HEK293 (cell line): ENCODE measurements around the gene TSHZ2.

ENCODE experiments used
- CTCF ChIA-PET: fragments of 350-600 bp; formaldehyde crosslinking; extraction: SDS; loops from one replicate; lab custom pipeline; 2021; ENCODE audit warnings: antibody characterized with exemption; lab: Yijun Ruan, JAX
- POLR2A ChIA-PET: fragments of 300-600 bp; formaldehyde crosslinking; extraction: SDS; loops from one replicate; lab custom pipeline; 2020; ENCODE audit warnings: antibody characterized with exemption, inconsistent platforms; lab: Yijun Ruan, JAX
- H3K27ac ChIP-seq: fragments of 200-500 bp; sonication (Bioruptor generic); 2 replicates; pipeline ENCODE4 v1.5.1; 2014; ENCODE audit warnings: low read depth, low read length, control low read depth, inconsistent platforms; ENCODE audit errors: extremely low read depth
- H3K36me3 ChIP-seq, 2 experiments: fragments of 200-500 bp in 1 of 2; sonication (Bioruptor generic) in 1 of 2; 1 replicate in 1 of 2; 2 replicates in 1 of 2; pipeline ENCODE4 v1.5.1; 2014 to 2017; ENCODE audit warnings: inconsistent platforms in 2 of 2, low read length in 2 of 2; ENCODE audit not compliant: control insufficient read depth in 2 of 2, insufficient read depth in 1 of 2
- H3K4me1 ChIP-seq: fragments of 200-500 bp; sonication (Bioruptor generic); 2 replicates; pipeline ENCODE4 v1.5.1; 2014; ENCODE audit warnings: mild to moderate bottlenecking, low read length, inconsistent platforms; ENCODE audit not compliant: control insufficient read depth, insufficient read depth
- H3K4me3 ChIP-seq: 2 replicates; pipeline ENCODE4 v1.5.1; 2011; ENCODE audit warnings: low read depth, mild to moderate bottlenecking, control low read depth, low read length, moderate library complexity
- H3K9me3 ChIP-seq: fragments of 200-500 bp; sonication (Bioruptor generic); 2 replicates; pipeline ENCODE4 v1.5.1; 2014; ENCODE audit warnings: low read depth, low read length, inconsistent platforms; ENCODE audit not compliant: control insufficient read depth, insufficient read depth
- HIC1 ChIP-seq: fragments of 450-650 bp; formaldehyde crosslinking; IDR thresholded peaks from 2 replicates; pipeline ENCODE4 v1.5.1; 2016; ENCODE audit warnings: missing biosample characterization, missing genetic modification characterization
- HOXD13 ChIP-seq: sonication (generic); formaldehyde crosslinking; IDR thresholded peaks from 2 replicates; pipeline ENCODE4 v1.8.0; 2022; ENCODE audit warnings: missing genetic modification reagents, borderline replicate concordance
- KLF10 ChIP-seq: fragments of 450-650 bp; IDR thresholded peaks from 2 replicates; pipeline ENCODE4 v1.5.1; 2018; ENCODE audit warnings: missing biosample characterization, mild to moderate bottlenecking, missing genetic modification characterization
- REST ChIP-seq: fragments of 450-650 bp; formaldehyde crosslinking; IDR thresholded peaks from 2 replicates; pipeline ENCODE4 v1.5.1; 2016; ENCODE audit warnings: missing biosample characterization, missing genetic modification characterization
- TRIM28 ChIP-seq: IDR thresholded peaks from 2 replicates; pipeline ENCODE4 v1.6.1; 2011; ENCODE audit warnings: low read length, control low read depth, borderline replicate concordance
- ZBTB17 ChIP-seq: fragments of 450-650 bp; formaldehyde crosslinking; IDR thresholded peaks from 2 replicates; pipeline ENCODE4 v1.5.1; 2016; ENCODE audit warnings: missing biosample characterization, missing genetic modification characterization
- ZBTB6 ChIP-seq: fragments of 450-650 bp; formaldehyde crosslinking; IDR thresholded peaks from 2 replicates; pipeline ENCODE4 v1.5.1; 2017; ENCODE audit warnings: missing biosample characterization, missing genetic modification characterization
- ZNF133 ChIP-seq: fragments of 450-650 bp; formaldehyde crosslinking; IDR thresholded peaks from 2 replicates; pipeline ENCODE4 v1.5.1; 2016; ENCODE audit warnings: missing biosample characterization, missing genetic modification characterization
- ZNF169 ChIP-seq: fragments of 450-650 bp; formaldehyde crosslinking; IDR thresholded peaks from 2 replicates; pipeline ENCODE4 v1.5.1; 2016; ENCODE audit warnings: missing biosample characterization, missing genetic modification characterization
- ZNF214 ChIP-seq: fragments of 450-650 bp; formaldehyde crosslinking; IDR thresholded peaks from 2 replicates; pipeline ENCODE4 v1.5.1; 2017; ENCODE audit warnings: missing biosample characterization, mild to moderate bottlenecking, missing genetic modification characterization, borderline replicate concordance
- ZNF473 ChIP-seq: fragments of 450-650 bp; formaldehyde crosslinking; IDR thresholded peaks from 2 replicates; pipeline ENCODE4 v1.5.1; 2017; ENCODE audit warnings: missing biosample characterization, missing genetic modification characterization
- ZNF488 ChIP-seq: fragments of 450-650 bp; formaldehyde crosslinking; IDR thresholded peaks from 2 replicates; pipeline ENCODE4 v1.5.1; 2016; ENCODE audit warnings: missing biosample characterization, missing genetic modification characterization
- ZNF560 ChIP-seq: fragments of 450-650 bp; formaldehyde crosslinking; IDR thresholded peaks from 2 replicates; pipeline ENCODE4 v1.5.1; 2017; ENCODE audit warnings: missing biosample characterization, missing genetic modification characterization, borderline replicate concordance
- ZNF596 ChIP-seq: fragments of 450-650 bp; IDR thresholded peaks from 2 replicates; pipeline ENCODE4 v1.5.0; 2018; ENCODE audit warnings: missing biosample characterization, mild to moderate bottlenecking, missing genetic modification characterization, moderate library complexity
- ZNF624 ChIP-seq: fragments of 450-650 bp; formaldehyde crosslinking; IDR thresholded peaks from 2 replicates; pipeline ENCODE4 v1.5.1; 2017; ENCODE audit warnings: missing biosample characterization, missing genetic modification characterization
- ZNF654 ChIP-seq: fragments of 450-650 bp; formaldehyde crosslinking; IDR thresholded peaks from 2 replicates; pipeline ENCODE4 v1.5.1; 2016; ENCODE audit warnings: low read depth, missing biosample characterization, missing genetic modification characterization
- ZNF670 ChIP-seq: fragments of 450-650 bp; formaldehyde crosslinking; IDR thresholded peaks from 2 replicates; pipeline ENCODE4 v1.5.1; 2016; ENCODE audit warnings: missing biosample characterization, missing genetic modification characterization, low read depth
- ZNF777 ChIP-seq: fragments of 450-650 bp; formaldehyde crosslinking; IDR thresholded peaks from 2 replicates; pipeline ENCODE4 v1.5.1; 2017; ENCODE audit warnings: missing biosample characterization, missing genetic modification characterization, borderline replicate concordance
- ZSCAN18 ChIP-seq: fragments of 450-650 bp; formaldehyde crosslinking; IDR thresholded peaks from 2 replicates; pipeline ENCODE4 v1.5.1; 2016; ENCODE audit warnings: missing biosample characterization, missing genetic modification characterization
- ZSCAN5A ChIP-seq: fragments of 450-650 bp; formaldehyde crosslinking; IDR thresholded peaks from 2 replicates; pipeline ENCODE4 v1.5.1; 2016; ENCODE audit warnings: missing biosample characterization, missing genetic modification characterization

Gene TSHZ2

GRCh38 chr20:52941808-52942207 lies 30.4 kb upstream of the TSHZ2 start:
- POLR2A ChIA-PET = no interaction called here

More at GRCh38 chr20:52941808-52942207, 30.4 kb upstream of the TSHZ2 start:
- Histone ChIP-seq H3K4me1 (no peaks in the 10 kb centered on the region), H3K27ac (no peak overlapping the region), H3K4me3 (no peak overlapping the region), H3K36me3 (no peaks in the 10 kb centered on the region), H3K9me3 (no peaks in the 10 kb centered on the region)
- CTCF ChIA-PET = no interaction called here
- TF ChIP-seq ZNF473 (tag by site-specific recombination) (no peak), ZBTB17 (tag by site-specific recombination) (no peak), HIC1 (tag by site-specific recombination) (no peak), ZNF169 (tag by site-specific recombination) (no peak), ZNF670 (tag by site-specific recombination) (no peak), ZNF488 (tag by site-specific recombination) (no peak), KLF10 (no peak), REST (no peak), ZNF777 (tag by site-specific recombination) (no peak), ZNF654 (no peak), HOXD13 (CRISPR knock-in tag) (no peak), TRIM28 (no peak), ZNF596 (tag by site-specific recombination) (no peak), ZSCAN18 (tag by site-specific recombination) (no peak), ZNF214 (tag by site-specific recombination) (no peak), ZNF133 (tag by site-specific recombination) (no peak), ZBTB6 (no peak), ZNF560 (tag by site-specific recombination) (no peak), ZSCAN5A (tag by site-specific recombination) (no peak), ZNF624 (no peak)
